Testis (tissue), 2 donors: ENCODE results near the gene RUNX1.

Source experiments
- CTCF ChIP-seq, 3 experiments: fragments of 450-650 bp in 2 of 3; fragments of 200-600 bp in 1 of 3; sonication (generic) in 1 of 3; IDR thresholded peaks; one replicate each; pipeline ENCODE4 v1.5.1; 2016 to 2019; ENCODE audit warnings: antibody characterized with exemption in 3 of 3, mild to moderate bottlenecking in 2 of 3, moderate library complexity in 1 of 3
- POLR2A ChIP-seq: fragments of 450-650 bp; IDR thresholded peaks from one replicate; pipeline ENCODE4 v1.6.1; 2017; ENCODE audit warnings: antibody characterized with exemption, mild to moderate bottlenecking, moderate library complexity

GRCh38 chr21:35015435-35016024 is 33.6 kb downstream of the RUNX1 start:
- TF ChIP-seq CTCF (IDR thresholded peaks at IDR 0.05) (no peak), POLR2A (no peak)
